Measurements from ENCODE around the gene MAD1L1.

The MAD1L1 gene

DNA sequence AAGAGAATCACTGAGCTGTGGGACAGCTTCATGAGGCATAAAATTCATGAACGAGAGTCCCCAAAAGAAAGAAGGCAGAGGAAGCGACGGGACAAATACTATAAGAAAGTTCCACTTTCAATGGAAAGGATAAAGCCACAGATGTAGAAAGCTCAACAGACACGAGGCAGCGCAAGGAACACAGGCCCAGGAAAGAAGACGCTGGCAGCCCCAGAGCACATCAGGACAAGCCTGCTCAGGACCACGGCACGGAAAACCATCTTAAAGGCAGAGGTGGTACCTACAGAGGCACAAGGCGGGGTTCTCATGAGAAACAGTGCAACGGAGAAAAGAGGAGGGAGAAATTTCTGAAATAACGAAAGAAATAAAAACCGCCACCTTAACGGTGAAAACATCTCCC is 273.4 kb downstream of the MAD1L1 start:
- DNase-seq (ENCODE audit: low read depth in 1 of 2, low spot score in 1 of 2), result no peak

DNA sequence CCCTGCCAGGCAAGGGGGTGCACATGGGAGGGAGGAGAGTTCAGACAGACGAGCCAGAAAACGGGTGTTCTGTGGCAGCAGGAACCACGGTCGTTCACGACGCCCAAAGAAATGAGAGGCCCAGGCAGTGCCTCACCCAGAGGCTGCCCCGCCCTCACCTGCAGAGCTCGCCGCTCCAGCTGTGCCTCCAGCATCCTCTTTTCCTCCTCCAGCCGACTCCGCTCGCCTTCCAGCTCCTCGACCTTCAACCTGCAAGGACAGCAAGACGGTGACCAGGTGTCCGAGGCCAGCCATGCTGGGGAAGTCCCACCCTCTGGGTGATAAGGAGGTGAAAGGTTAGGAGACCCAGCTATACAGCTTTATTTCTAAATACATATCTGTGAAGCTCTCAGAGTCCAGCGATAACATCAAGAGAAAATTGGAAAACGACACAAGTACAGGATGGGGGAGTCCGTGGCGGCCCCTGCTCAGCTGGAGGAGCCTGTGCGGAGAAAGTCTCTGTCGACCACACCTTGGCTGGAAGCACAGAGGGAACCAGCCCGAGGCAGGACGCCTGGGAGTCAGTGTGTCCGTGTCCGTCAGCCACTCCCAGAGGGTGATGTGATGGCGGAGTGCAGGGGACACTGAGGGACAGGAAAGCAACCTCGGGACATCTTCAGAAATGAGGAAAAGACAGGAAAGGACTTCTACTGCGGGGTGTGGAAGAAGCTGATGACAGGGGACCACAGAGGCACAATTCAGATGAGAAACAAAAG is 275.1 kb downstream of the MAD1L1 start:
- DNase-seq (ENCODE audit: low read depth in 1 of 2, low spot score in 1 of 2), result no peak

DNA sequence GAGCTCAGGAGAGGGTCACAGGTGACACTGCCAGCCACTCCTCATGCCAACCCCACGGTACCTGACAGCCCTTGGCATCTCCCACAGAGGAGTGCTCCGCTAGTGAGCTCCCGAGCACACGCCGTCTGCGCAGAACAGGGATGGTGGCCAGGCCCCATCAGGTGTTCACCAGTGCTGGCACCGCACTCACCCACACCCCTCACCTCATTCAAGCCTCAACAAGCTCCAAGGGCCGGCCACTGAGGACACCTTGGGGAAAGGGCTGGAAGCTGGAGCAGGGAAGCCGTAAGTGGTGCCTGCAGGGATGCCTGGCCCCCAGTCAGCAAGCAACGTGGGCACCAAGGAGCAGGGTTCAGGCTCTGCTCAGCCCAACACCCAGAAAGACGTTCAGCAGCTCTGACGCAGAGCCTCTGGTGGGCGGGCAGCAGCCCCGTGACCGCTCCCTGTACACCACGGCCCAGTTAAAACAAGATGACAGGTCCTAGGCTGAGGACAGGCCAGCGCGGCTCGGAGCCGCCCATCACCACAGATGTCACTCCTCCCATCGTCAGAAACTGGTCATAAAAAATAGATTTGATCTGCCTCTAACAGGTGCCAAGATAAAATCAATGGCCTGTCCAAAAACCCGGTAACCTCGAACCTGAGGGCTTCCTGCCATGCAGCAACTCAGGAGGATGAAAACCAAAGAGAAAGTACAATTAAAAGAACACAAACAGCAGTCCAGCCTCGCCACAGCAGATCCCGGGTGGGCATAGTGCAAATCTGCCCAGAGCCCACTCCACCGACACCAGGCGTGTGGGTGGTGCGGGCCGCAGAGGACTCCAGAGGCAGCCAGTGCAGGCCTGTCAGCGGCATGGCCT is 275.9 kb downstream of the MAD1L1 start:
- no peak for DNase-seq (ENCODE audit: low read depth in 1 of 2, low spot score in 1 of 2)

DNA sequence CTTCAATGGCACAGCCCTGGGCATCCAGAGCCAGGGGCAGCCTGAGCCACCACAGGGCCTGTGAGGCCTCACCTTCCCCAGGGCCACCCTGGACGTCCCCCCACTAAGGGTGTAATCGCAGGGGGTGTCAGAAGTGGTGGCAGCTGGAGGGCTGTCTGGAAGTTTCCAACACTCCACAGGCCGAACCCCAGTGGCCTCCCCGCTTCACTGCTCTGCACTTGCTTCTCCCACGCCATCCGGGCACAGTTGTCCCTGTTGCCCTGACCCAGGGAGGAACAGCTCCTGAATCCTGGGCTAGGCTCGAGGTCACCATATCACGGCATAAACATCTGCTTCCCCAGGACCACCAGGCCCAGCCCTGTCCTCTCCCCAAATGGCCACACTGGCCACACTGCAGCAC is 276.6 kb downstream of the MAD1L1 start:
- no peak for DNase-seq (ENCODE audit: low read depth in 1 of 2, low spot score in 1 of 2)

DNA sequence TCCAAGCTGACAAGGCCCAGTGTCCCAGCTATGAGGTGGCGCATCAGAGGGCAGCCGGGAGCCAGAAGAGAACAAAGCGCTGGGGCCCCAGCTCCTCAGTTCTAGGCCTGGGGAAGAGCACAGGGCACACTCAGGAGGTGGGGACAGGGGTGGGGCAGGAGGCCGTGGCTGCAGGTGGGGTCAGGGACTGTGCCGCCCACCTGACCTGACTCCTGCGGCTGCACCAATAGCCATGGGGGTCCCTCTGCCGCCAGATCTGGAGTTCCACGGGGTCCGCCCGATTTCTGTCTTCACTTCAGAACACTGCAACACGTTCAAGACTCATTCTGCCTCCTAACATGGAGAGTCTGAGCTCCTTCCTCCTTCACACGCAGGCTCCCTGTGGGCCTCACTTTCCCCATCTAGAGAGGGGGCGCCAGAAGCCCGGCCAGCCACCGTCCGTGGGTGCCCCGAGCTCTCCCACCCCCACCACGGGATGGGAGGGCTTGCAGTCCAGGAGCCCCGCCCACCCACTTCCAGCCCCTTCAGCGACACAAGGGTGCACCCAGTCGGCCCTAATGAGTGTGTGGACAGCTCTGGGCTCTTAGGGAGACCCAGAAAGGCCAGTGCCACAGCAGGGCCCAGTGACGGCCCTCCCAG is 278.3 kb downstream of the MAD1L1 start:
- no peak for DNase-seq (ENCODE audit: low read depth in 1 of 2, low spot score in 1 of 2)

DNA sequence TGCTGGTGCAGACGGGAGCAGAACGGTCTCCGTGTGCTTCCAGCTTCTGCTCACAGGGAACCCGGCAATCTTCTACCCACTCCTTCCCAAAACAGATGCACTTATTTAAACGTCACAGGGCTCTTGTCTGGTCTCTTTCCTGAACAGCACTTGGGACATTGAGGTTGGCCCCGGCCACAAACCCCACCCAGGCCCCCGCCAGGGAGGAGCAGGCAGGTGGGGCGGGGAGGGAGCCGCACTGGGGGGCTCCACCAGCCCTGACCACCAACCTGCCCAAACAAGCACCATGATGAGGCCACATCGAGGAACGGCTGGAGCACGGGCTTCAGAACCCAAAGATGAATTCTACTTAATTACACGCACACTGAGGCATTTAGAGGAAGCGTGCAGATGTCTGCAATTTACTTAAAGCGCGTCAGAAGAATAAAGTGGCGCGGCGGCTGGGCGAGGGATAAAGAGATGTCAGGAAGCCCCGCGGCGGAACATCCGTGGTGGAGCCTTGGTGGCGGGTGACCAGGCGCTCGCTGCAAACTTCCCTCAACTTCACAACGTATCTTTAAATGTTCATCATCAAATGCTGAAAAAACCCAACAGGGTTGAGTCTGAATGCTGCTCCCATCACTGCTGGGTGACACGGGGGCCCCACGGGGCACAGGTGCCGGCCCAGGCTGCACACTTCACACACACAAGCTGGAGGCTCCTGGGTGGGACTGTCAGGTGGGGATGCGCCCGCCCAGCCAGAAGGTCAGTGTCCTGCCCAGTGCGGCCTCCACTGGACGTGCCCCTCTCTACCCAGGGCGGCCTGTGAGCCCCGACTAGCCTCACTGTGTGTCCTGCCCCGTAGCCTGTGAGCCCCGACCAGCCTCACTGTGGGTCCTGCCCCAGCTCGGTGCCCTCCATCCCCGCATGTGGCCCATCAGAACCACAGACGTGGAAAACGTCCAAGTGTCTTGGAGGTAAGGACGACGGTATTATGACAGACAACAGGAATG is 279.2 kb downstream of the MAD1L1 start:
- DNase-seq (ENCODE audit: low read depth in 1 of 2, low spot score in 1 of 2), result no peak

DNA sequence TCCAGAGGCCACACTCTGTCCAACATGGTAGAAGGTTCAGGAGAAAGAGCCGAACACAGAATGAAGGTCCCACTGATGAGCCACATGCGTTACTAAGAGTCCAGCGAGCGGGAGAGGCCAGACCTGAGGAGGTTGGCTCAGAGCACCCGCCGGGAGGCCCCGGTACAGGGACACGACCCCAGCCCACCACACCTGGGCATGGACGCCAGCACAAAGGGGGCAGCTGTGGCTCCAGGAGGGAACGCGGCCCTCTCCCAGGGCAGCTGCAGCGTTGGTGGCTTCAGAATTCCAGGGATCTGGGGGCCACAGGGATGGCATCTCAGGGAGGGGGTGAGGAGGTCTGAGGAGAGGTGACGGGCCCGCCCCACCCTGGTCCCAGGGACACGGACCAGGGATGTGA is 280.0 kb downstream of the MAD1L1 start:
- DNase-seq (ENCODE audit: low read depth in 1 of 2, low spot score in 1 of 2), result no peak

DNA sequence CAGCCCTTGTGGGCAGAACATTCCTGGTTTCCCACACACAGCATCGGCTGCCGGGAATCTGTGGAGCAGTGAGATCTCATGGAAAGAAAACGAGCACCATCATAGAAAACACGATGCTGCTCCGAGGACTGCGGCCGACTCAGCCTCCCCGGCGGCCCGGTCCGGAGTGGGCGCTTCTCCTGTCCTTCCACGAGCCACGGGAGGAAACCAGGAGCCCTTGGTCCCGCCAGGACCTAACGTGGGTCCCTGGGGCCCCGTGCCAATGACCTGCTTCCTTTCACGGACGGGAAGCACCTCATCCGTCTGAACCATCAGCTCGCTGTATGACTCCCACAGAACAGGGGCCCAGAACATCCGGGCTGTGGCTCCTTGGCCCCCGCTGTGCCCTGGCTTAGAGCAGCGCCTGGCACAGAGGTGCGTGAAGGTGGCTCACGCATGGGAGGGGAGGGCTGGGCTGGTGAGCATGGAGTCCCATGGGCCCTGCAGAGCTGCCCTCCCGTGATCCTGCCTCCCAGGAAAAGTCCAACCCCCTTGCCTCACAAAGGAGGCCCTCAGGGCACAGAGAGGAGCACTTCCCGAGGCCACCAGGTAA is 280.5 kb downstream of the MAD1L1 start:
- DNase-seq (ENCODE audit: low read depth in 1 of 2, low spot score in 1 of 2), result no peak

DNA sequence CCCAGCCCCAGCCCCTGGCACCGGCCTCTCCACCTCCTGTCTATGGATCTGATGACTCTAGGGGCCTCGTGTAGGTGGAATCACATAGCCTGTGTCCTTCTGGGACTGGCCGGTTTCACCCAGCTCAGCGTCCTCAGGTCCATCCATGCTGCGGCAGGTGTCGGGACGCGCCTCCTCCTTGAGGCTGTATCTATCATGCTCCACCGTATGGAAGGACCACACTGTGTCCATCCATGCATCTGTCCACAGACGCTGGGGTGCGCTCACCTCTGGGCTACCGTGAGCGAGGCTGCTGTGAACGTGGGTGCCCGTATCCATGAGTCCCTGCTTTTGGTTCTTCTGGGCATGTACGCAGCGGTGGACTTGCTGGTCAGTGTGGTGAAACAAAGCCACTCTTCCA is 281.1 kb downstream of the MAD1L1 start:
- DNase-seq (ENCODE audit: low read depth in 1 of 2, low spot score in 1 of 2), result no peak

DNA sequence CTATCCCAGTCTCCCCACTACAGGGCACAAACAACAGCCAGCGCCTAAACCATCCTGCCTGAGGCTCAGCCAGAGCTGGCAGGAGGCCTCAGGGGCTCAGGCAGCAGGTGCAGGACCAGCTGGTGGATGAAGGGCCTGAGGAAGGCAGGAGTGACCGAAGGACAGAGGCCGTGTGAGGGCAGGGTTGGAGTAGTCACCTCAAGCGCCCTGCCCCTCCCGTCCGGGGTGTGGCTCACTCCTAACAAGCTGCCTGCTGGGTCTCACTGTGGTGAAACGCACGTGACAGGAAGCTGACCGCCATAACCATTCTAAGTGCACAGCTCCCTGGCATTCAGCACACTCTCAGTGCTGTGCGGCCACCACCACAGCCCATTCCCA is 281.6 kb downstream of the MAD1L1 start:
- DNase-seq (ENCODE audit: low read depth in 1 of 2, low spot score in 1 of 2), result no peak

DNA sequence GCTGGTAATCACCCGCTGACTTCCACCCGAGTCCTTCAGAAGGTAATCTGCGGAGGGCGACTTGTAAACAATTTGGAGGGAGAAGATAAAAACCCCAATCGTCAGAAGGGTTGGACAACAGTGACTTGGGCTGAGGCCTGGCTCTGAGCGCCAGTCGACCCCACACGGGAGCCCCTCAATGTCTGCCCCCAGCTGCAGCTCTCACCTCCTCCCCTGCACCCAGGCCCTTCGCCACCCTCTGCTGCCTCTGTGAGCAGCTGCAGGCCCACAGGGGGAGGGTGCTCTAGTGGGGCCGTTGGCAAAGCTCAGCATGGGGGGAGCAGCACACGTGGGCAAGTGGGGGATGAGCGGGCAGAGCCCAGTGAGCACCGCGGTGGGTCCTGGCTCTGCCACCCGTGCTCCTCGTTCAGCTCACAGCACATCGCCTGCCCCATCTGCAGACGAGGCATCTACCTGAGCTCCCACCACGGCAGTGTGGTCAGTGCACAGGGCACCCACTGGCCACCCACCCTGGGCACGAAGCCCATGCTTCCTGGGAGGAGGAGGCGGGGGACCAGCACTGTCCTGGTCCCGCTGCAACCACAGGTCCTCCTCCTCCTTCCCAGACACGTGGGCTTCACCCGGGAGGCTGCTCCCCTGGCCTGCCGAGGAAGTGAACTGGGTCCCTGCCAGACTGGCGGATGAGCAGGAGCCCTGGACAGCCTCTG is 282.1 kb downstream of the MAD1L1 start:
- no peak for DNase-seq (ENCODE audit: low read depth in 1 of 2, low spot score in 1 of 2)

DNA sequence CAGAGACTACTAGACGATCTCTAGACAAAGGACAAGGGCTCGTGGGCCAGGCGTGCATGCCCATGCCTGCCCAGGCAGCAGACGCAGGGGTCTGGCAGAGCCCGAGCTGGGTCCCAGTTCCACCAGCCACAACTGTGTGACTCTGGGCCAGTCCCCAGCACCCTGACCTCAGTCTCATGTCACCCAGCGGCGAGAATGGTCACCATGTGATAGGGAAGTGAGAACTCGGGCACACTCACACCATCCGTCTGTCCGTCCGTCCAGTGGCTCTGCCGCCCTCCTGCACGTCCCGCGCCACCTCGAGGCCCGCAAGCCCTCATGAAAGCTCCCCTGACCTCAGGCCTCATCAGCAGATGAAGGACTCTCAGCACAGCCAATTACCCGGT is 282.7 kb downstream of the MAD1L1 start:
- no peak for DNase-seq (ENCODE audit: low read depth in 1 of 2, low spot score in 1 of 2)

DNA sequence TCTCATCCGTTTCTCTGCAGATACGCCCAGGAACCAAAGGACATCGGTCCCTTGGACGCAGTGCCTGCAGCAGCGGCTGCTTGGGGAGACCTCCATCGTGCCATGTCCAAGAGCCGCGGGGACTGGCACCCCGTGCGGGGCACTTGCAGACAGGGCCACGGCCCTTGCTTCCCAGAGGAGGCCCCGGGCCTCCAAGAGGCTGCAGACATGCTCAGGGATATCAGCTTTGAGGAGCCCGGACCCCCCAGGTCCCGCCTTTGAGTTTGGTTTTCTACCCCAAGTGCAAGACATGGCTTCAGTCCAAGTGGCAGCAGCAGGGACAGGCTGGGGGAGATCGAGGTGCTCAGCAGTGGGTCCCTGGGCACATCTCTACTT is 283.1 kb downstream of the MAD1L1 start:
- no peak for DNase-seq (ENCODE audit: low read depth in 1 of 2, low spot score in 1 of 2)

DNA sequence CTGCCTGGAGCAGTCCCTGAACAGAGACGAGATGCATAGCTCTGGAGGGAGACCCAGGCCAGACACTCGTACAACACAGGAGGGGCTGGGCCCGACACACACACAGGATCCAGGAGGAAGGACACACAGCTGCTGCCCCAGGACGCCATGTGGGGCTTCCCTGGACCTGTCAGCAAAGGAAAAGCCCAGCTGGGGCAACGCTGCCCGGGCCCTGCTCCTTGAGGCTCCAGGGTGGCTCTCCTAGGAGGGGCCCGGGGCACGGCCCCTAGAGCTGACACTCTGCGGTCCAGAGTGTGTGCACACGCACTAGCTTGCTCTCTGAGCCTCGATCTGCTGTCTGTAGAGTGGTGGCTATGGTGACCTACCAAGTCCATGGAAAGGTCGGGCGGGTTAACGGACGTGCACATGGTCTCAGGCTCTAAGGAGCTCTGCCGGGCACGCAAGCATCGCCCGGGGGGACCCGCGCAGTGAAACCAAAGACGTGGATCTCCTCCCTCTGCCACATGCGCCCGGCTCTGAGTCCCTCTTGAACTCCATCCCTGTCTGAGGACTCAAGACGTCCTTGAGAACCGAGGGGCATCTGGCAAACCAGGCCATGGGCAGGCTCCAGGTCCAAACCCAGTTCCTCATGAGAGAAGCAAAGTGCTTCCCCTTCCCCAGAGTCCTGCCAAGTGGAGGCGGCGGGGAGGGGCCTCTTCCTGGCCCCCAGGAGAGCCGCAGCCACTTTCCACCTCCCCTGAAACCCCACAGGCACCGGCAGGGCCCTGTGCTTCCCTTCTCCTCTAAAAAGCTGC is 283.7 kb downstream of the MAD1L1 start:
- no peak for DNase-seq (ENCODE audit: low read depth in 1 of 2, low spot score in 1 of 2)

DNA sequence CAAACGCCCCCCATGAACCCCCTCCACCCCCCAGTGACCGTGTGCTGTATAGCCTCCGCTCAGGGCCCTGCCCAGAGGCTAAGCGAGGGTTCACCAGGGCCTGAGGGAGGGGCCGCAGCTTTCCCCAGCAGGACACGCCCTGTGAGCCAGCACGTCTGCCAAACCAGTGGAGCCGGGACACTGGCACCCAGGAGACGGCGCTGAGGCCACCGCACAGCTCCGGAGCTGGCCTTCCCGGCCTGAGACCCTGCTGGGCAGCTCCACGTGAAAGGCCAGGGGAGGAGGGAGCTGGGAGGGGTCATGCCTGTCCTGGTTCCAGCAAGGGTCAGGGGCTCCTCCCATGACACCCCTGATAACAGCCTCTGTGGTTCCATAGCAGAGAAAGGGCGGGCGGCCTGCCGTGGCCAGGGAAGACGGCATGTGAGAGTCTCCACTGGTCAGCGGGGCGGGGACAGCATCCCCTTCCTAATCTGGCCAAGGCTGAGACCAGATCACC is 284.4 kb downstream of the MAD1L1 start:
- DNase-seq (ENCODE audit: low read depth in 1 of 2, low spot score in 1 of 2), result no peak

DNA sequence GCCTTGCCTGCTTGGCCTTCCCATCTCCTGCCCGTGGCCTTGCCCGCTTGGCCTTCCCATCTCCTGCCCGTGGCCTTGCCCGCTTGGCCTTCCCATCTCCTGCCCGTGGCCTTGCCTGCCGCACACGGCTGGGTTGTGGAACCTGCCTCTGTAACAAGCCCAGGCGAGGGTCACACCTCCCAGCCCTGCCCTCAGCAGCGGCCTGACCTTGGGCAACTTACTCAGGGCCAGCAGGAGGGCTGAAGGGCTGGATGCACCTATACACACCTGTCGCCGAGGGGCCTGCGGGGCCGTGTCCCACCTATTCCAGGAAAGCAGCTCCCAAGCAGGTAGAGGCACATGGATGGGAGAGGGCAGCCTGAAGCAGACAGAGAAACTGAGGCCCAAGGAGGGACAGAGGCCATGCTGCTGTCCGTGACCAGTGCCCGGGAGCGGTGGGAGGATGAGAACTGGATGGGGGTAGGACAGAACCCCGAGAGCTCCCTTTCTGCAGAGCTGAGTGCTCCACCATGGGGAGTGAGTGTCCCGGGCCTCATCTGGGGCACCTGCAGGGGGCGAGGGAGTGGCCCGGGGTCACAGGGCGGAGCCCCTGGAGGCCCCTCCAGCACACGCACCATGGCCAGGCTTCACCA is 285.0 kb downstream of the MAD1L1 start:
- DNase-seq (ENCODE audit: low read depth in 1 of 2, low spot score in 1 of 2), result no peak

DNA sequence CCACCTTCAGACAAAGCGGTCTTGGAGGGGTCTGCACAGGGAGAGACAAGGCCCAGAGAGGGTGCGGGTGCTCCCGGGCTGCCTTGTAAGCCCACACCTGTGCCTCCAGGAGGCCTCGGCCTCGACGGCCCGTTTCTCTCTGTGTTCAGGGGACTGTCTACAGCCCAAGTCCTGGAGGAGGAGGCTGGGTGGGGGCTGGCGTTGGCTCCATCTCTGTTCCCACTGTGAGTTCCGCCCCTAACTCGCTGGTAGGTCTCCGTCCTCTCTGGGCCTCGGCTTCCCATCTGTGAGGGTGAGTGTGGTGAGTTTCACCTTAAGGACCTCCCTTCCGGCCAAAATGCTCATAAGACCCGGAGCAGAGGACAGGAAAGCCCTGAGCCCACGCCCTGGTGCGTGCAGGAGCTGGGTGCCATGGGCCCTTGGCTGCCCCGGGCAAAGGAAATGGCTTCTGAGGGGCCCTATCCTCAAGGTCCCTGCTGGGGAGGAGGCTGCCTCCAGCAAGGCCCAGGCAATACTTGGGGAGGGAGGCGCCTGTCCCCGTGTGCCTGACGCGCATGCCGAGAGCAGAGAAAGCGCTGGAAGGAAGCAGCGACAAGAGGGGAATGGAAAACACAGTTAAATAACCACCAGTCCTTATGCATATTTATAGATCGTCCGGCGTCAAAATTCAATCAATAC is 285.8 kb downstream of the MAD1L1 start:
- no peak for DNase-seq (ENCODE audit: low read depth in 1 of 2, low spot score in 1 of 2)

Measured in stimulated activated CD4-positive, alpha-beta T cell treated with anti-CD3 and anti-CD28 coated beads, Interleukin-15, amount 100 ng/mL, for 1 hour (primary cell).